HEK293 (cell line): ENCODE data around the gene ABHD15.
A peak's percentile ranks its signal among the peaks of the same experiment; 100 is the strongest.

Experiments
- BCL11A ChIP-seq: fragments of 450-650 bp; formaldehyde crosslinking; IDR thresholded peaks from 2 replicates; pipeline ENCODE4 v1.5.1; 2016; ENCODE audit warnings: low read depth, missing biosample characterization, missing genetic modification characterization
- HOXA7 ChIP-seq: sonication (generic); formaldehyde crosslinking; IDR thresholded peaks from 2 replicates; pipeline ENCODE4 v1.8.1; 2022; ENCODE audit warnings: missing genetic modification reagents, borderline replicate concordance
- MZF1 ChIP-seq: fragments of 450-650 bp; formaldehyde crosslinking; IDR thresholded peaks from 2 replicates; pipeline ENCODE4 v1.5.1; 2017; ENCODE audit warnings: missing biosample characterization, missing genetic modification characterization, borderline replicate concordance
- OSR2 ChIP-seq: fragments of 450-650 bp; formaldehyde crosslinking; IDR thresholded peaks from 2 replicates; pipeline ENCODE4 v1.5.1; 2016; ENCODE audit warnings: missing biosample characterization, missing genetic modification characterization
- PRDM1 ChIP-seq: fragments of 450-650 bp; formaldehyde crosslinking; IDR thresholded peaks from 2 replicates; pipeline ENCODE4; 2016; ENCODE audit warnings: missing biosample characterization, missing genetic modification characterization
- RBAK ChIP-seq: fragments of 450-650 bp; formaldehyde crosslinking; IDR thresholded peaks from 2 replicates; pipeline ENCODE4 v1.5.1; 2016; ENCODE audit warnings: missing biosample characterization, missing genetic modification characterization
- SP7 ChIP-seq: fragments of 450-650 bp; formaldehyde crosslinking; IDR thresholded peaks from 2 replicates; pipeline ENCODE4 v1.5.1; 2016; ENCODE audit warnings: missing biosample characterization, missing genetic modification characterization
- ZBTB17 ChIP-seq: fragments of 450-650 bp; formaldehyde crosslinking; IDR thresholded peaks from 2 replicates; pipeline ENCODE4 v1.5.1; 2016; ENCODE audit warnings: missing biosample characterization, missing genetic modification characterization
- ZBTB48 ChIP-seq: fragments of 450-650 bp; formaldehyde crosslinking; IDR thresholded peaks from 2 replicates; pipeline ENCODE4 v1.5.1; 2016; ENCODE audit warnings: missing biosample characterization, missing genetic modification characterization
- ZEB2 ChIP-seq: fragments of 450-650 bp; formaldehyde crosslinking; IDR thresholded peaks from 2 replicates; pipeline ENCODE4 v1.5.1; 2016; ENCODE audit warnings: missing biosample characterization, missing genetic modification characterization
- ZFHX2 ChIP-seq: fragments of 450-650 bp; formaldehyde crosslinking; conservative IDR thresholded peaks from 2 replicates; pipeline ENCODE4 v1.5.1; 2016; ENCODE audit warnings: missing biosample characterization, missing genetic modification characterization
- ZNF138 ChIP-seq: fragments of 450-650 bp; formaldehyde crosslinking; IDR thresholded peaks from 2 replicates; pipeline ENCODE4 v1.5.1; 2016; ENCODE audit warnings: missing biosample characterization, missing genetic modification characterization, borderline replicate concordance
- ZNF146 ChIP-seq: fragments of 450-650 bp; formaldehyde crosslinking; IDR thresholded peaks from 2 replicates; pipeline ENCODE4 v1.5.1; 2016; ENCODE audit warnings: missing biosample characterization, missing genetic modification characterization
- ZNF169 ChIP-seq: fragments of 450-650 bp; formaldehyde crosslinking; IDR thresholded peaks from 2 replicates; pipeline ENCODE4 v1.5.1; 2016; ENCODE audit warnings: missing biosample characterization, missing genetic modification characterization
- ZNF324 ChIP-seq: fragments of 450-650 bp; formaldehyde crosslinking; IDR thresholded peaks from 2 replicates; pipeline ENCODE4 v1.5.1; 2016; ENCODE audit warnings: missing biosample characterization, missing genetic modification characterization
- ZNF366 ChIP-seq: fragments of 450-650 bp; formaldehyde crosslinking; conservative IDR thresholded peaks from 2 replicates; pipeline ENCODE4 v1.5.1; 2016; ENCODE audit warnings: missing biosample characterization, missing genetic modification characterization
- ZNF48 ChIP-seq: fragments of 450-650 bp; formaldehyde crosslinking; IDR thresholded peaks from 2 replicates; pipeline ENCODE4 v1.5.1; 2016; ENCODE audit warnings: missing biosample characterization, missing genetic modification characterization
- ZNF529 ChIP-seq: fragments of 450-650 bp; formaldehyde crosslinking; IDR thresholded peaks from 2 replicates; pipeline ENCODE4 v1.5.1; 2017; ENCODE audit warnings: missing genetic modification characterization, missing biosample characterization; ENCODE audit not compliant: insufficient replicate concordance
- ZNF530 ChIP-seq: fragments of 450-650 bp; formaldehyde crosslinking; IDR thresholded peaks from 2 replicates; pipeline ENCODE4 v1.5.1; 2016; ENCODE audit warnings: low read depth, missing biosample characterization, missing genetic modification characterization
- ZNF555 ChIP-seq: fragments of 450-650 bp; formaldehyde crosslinking; conservative IDR thresholded peaks from 2 replicates; pipeline ENCODE4 v1.5.1; 2017; ENCODE audit warnings: missing biosample characterization, mild to moderate bottlenecking, missing genetic modification characterization, inconsistent platforms
- ZNF560 ChIP-seq: fragments of 450-650 bp; formaldehyde crosslinking; IDR thresholded peaks from 2 replicates; pipeline ENCODE4 v1.5.1; 2017; ENCODE audit warnings: missing biosample characterization, missing genetic modification characterization, borderline replicate concordance
- ZNF585B ChIP-seq: fragments of 450-650 bp; formaldehyde crosslinking; IDR thresholded peaks from 2 replicates; pipeline ENCODE4 v1.5.1; 2016; ENCODE audit warnings: missing biosample characterization, missing genetic modification characterization
- ZNF610 ChIP-seq: fragments of 450-650 bp; formaldehyde crosslinking; IDR thresholded peaks from 2 replicates; pipeline ENCODE4 v1.5.1; 2016; ENCODE audit warnings: missing biosample characterization, missing genetic modification characterization, borderline replicate concordance
- ZNF621 ChIP-seq: fragments of 450-650 bp; formaldehyde crosslinking; IDR thresholded peaks from 2 replicates; pipeline ENCODE4 v1.5.1; 2017; ENCODE audit warnings: missing biosample characterization, missing genetic modification characterization
- ZNF654 ChIP-seq: fragments of 450-650 bp; formaldehyde crosslinking; IDR thresholded peaks from 2 replicates; pipeline ENCODE4 v1.5.1; 2016; ENCODE audit warnings: low read depth, missing biosample characterization, missing genetic modification characterization
- ZNF768 ChIP-seq: fragments of 450-650 bp; formaldehyde crosslinking; IDR thresholded peaks from 2 replicates; pipeline ENCODE4 v1.5.1; 2018; ENCODE audit warnings: missing biosample characterization, mild to moderate bottlenecking, missing genetic modification characterization
- ZNF777 ChIP-seq: fragments of 450-650 bp; formaldehyde crosslinking; IDR thresholded peaks from 2 replicates; pipeline ENCODE4 v1.5.1; 2017; ENCODE audit warnings: missing biosample characterization, missing genetic modification characterization, borderline replicate concordance
- ZNF791 ChIP-seq: fragments of 450-650 bp; formaldehyde crosslinking; IDR thresholded peaks from 2 replicates; pipeline ENCODE4 v1.5.1; 2016; ENCODE audit warnings: missing biosample characterization, missing genetic modification characterization
- ZSCAN23 ChIP-seq: fragments of 450-650 bp; formaldehyde crosslinking; IDR thresholded peaks from 2 replicates; pipeline ENCODE4 v1.5.1; 2016; ENCODE audit warnings: missing biosample characterization, missing genetic modification characterization
- TF ChIP-seq, protein P1 (sequence below): fragments of 450-650 bp; formaldehyde crosslinking; IDR thresholded peaks from 2 replicates; pipeline ENCODE4 v1.5.1; 2016; ENCODE audit warnings: missing biosample characterization, missing genetic modification characterization
- TF ChIP-seq, protein P2 (sequence below): fragments of 450-650 bp; formaldehyde crosslinking; IDR thresholded peaks from 2 replicates; pipeline ENCODE4 v1.5.1; 2016; ENCODE audit warnings: missing biosample characterization, missing genetic modification characterization, low read depth
- TF ChIP-seq, protein P3 (sequence below): sonication (generic); formaldehyde crosslinking; IDR thresholded peaks from 2 replicates; pipeline ENCODE4 v1.8.1; 2022; ENCODE audit warnings: mild to moderate bottlenecking, moderate library complexity, missing genetic modification reagents
- TF ChIP-seq, protein P4 (sequence below): fragments of 450-650 bp; formaldehyde crosslinking; optimal IDR thresholded peaks from 2 replicates; pipeline ENCODE3; 2016; ENCODE audit warnings: missing biosample characterization, mild to moderate bottlenecking, missing genetic modification characterization
- TF ChIP-seq, protein P5 (sequence below): fragments of 450-650 bp; formaldehyde crosslinking; IDR thresholded peaks from 2 replicates; pipeline ENCODE4 v1.5.1; 2017; ENCODE audit warnings: missing biosample characterization, missing genetic modification characterization

ABHD15 gene

DNA sequence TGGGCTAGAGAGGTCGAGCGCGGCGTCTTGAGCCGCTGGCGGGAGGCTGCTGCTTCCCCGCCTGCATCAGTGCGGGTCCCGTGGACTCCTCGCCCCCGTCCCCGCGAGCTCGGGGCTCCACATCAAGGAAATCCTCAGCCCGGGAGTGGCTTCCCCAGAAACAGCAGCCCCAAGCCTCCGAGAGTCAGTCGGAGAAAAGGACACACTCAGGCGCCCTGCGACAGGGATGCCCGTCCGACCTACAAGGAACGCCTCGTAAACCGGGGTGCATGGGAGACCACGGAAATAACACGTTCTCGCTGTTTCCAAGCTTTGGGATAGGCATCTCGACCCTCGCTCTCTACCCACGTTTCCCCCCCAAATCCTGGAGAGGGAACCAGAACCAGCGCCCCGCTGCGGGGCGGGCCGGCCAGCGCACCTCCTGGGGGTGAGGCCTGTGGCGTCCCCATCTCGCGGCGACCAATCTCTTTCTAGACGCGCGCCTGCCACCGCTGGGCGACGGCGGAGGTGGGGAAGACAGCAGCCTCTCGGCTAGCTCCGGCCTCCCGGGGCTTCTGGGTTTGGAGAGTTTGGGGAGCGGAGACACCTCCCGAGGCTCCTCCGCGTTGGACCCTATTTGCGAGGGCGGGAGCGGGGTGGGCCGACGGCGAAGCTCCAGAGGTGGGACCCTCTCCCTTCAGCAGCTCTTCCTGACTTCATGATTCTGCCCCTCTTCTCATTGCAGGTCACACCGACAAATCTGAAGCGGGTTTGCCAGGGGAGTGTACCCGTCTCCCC, 905 bp upstream of the ABHD15 start (continued):
- no peak for TF ChIP-seq ZNF560 (tag by site-specific recombination)
- TF ChIP-seq, protein P1, sequence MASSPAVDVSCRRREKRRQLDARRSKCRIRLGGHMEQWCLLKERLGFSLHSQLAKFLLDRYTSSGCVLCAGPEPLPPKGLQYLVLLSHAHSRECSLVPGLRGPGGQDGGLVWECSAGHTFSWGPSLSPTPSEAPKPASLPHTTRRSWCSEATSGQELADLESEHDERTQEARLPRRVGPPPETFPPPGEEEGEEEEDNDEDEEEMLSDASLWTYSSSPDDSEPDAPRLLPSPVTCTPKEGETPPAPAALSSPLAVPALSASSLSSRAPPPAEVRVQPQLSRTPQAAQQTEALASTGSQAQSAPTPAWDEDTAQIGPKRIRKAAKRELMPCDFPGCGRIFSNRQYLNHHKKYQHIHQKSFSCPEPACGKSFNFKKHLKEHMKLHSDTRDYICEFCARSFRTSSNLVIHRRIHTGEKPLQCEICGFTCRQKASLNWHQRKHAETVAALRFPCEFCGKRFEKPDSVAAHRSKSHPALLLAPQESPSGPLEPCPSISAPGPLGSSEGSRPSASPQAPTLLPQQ (tag by site-specific recombination): no peak
- TF ChIP-seq ZNF138: no peak
- no peak for TF ChIP-seq ZNF555 (tag by site-specific recombination)
- no peak for TF ChIP-seq ZNF169
- no peak for TF ChIP-seq ZNF585B
- TF ChIP-seq ZNF768 (tag by site-specific recombination): no peak
- no peak for TF ChIP-seq ZNF146 (tag by site-specific recombination)
- TF ChIP-seq ZNF610: no peak
- TF ChIP-seq PRDM1 (tag by site-specific recombination): no peak
- 0 out of 2 replicates have a peak, but pooled peaks have one; percentile 2 for TF ChIP-seq ZFHX2 (tag by site-specific recombination)
- peak; percentile 25; the same call in 1 of the 2 replicates for TF ChIP-seq ZEB2 (tag by site-specific recombination)
- TF ChIP-seq HOXA7 (CRISPR knock-in tag): no peak
- no peak for TF ChIP-seq OSR2 (tag by site-specific recombination)
- peak; percentile 52; the same call in 1 of the 2 replicates for TF ChIP-seq ZNF366 (tag by site-specific recombination)
- TF ChIP-seq ZSCAN23: no peak
- TF ChIP-seq ZNF530: no peak
- TF ChIP-seq BCL11A (tag by site-specific recombination): no peak
- TF ChIP-seq ZNF621: no peak
- TF ChIP-seq SP7: no peak; the same call in 1 of the 2 replicates
- TF ChIP-seq MZF1 (tag by site-specific recombination): no peak
- no peak for TF ChIP-seq RBAK (tag by site-specific recombination)
- TF ChIP-seq, protein P2, sequence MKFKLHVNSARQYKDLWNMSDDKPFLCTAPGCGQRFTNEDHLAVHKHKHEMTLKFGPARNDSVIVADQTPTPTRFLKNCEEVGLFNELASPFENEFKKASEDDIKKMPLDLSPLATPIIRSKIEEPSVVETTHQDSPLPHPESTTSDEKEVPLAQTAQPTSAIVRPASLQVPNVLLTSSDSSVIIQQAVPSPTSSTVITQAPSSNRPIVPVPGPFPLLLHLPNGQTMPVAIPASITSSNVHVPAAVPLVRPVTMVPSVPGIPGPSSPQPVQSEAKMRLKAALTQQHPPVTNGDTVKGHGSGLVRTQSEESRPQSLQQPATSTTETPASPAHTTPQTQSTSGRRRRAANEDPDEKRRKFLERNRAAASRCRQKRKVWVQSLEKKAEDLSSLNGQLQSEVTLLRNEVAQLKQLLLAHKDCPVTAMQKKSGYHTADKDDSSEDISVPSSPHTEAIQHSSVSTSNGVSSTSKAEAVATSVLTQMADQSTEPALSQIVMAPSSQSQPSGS: no peak
- TF ChIP-seq ZNF654 (tag by site-specific recombination): no peak
- no peak for TF ChIP-seq ZNF791 (tag by site-specific recombination)
- TF ChIP-seq, protein P3, sequence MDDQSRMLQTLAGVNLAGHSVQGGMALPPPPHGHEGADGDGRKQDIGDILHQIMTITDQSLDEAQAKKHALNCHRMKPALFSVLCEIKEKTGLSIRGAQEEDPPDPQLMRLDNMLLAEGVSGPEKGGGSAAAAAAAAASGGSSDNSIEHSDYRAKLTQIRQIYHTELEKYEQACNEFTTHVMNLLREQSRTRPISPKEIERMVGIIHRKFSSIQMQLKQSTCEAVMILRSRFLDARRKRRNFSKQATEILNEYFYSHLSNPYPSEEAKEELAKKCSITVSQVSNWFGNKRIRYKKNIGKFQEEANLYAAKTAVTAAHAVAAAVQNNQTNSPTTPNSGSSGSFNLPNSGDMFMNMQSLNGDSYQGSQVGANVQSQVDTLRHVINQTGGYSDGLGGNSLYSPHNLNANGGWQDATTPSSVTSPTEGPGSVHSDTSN (CRISPR knock-in tag): peak; percentile 18; the same call in 1 of the 2 replicates
- TF ChIP-seq, protein P4, sequence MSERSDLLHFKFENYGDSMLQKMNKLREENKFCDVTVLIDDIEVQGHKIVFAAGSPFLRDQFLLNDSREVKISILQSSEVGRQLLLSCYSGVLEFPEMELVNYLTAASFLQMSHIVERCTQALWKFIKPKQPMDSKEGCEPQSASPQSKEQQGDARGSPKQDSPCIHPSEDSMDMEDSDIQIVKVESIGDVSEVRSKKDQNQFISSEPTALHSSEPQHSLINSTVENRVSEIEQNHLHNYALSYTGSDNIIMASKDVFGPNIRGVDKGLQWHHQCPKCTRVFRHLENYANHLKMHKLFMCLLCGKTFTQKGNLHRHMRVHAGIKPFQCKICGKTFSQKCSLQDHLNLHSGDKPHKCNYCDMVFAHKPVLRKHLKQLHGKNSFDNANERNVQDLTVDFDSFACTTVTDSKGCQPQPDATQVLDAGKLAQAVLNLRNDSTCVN (tag by site-specific recombination): peak; percentile 58
- TF ChIP-seq ZBTB48 (tag by site-specific recombination): no peak
- peak; percentile 70; the same call in 1 of the 2 replicates for TF ChIP-seq ZNF777 (tag by site-specific recombination)
- TF ChIP-seq ZNF529 (tag by site-specific recombination): no peak
- TF ChIP-seq ZNF324 (tag by site-specific recombination): no peak
- TF ChIP-seq, protein P5, sequence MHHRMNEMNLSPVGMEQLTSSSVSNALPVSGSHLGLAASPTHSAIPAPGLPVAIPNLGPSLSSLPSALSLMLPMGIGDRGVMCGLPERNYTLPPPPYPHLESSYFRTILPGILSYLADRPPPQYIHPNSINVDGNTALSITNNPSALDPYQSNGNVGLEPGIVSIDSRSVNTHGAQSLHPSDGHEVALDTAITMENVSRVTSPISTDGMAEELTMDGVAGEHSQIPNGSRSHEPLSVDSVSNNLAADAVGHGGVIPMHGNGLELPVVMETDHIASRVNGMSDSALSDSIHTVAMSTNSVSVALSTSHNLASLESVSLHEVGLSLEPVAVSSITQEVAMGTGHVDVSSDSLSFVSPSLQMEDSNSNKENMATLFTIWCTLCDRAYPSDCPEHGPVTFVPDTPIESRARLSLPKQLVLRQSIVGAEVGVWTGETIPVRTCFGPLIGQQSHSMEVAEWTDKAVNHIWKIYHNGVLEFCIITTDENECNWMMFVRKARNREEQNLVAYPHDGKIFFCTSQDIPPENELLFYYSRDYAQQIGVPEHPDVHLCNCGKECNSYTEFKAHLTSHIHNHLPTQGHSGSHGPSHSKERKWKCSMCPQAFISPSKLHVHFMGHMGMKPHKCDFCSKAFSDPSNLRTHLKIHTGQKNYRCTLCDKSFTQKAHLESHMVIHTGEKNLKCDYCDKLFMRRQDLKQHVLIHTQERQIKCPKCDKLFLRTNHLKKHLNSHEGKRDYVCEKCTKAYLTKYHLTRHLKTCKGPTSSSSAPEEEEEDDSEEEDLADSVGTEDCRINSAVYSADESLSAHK (tag by site-specific recombination): 0 out of 2 replicates have a peak, but pooled peaks have one; percentile 41
- peak; percentile 30 for TF ChIP-seq ZBTB17 (tag by site-specific recombination)
- TF ChIP-seq ZNF48 (tag by site-specific recombination): no peak
